Endothelial cell (in vitro differentiated cells): ENCODE measurements around the gene SGPP2. TPM values are rescaled to one million over a fixed set of nuclear protein-coding genes. Genes with fewer than 3 reads are reported as not detected.

Experiments used
- DNase-seq: peaks from one replicate; pipeline ENCODE4 v3.0.0; 2021; ENCODE audit warnings: low spot score
- H3K27ac Mint-ChIP-seq: one replicate; pipeline ENCODE4 v1.8.0; 2021; ENCODE audit warnings: mixed read lengths, inconsistent platforms; ENCODE audit not compliant: unreplicated experiment
- H3K27me3 Mint-ChIP-seq: one replicate; pipeline ENCODE4 v1.8.0; 2021; ENCODE audit warnings: mild to moderate bottlenecking, moderate library complexity, mixed read lengths, inconsistent platforms; ENCODE audit not compliant: unreplicated experiment
- H3K36me3 Mint-ChIP-seq: one replicate; pipeline ENCODE4 v1.8.0; 2021; ENCODE audit warnings: mild to moderate bottlenecking, low read depth, mixed read lengths, inconsistent platforms; ENCODE audit not compliant: unreplicated experiment
- H3K4me1 Mint-ChIP-seq: one replicate; pipeline ENCODE4 v1.8.0; 2021; ENCODE audit warnings: mild to moderate bottlenecking, mixed read lengths, inconsistent platforms; ENCODE audit not compliant: unreplicated experiment
- H3K4me3 Mint-ChIP-seq: one replicate; pipeline ENCODE4 v1.8.0; 2021; ENCODE audit warnings: mild to moderate bottlenecking, mixed read lengths, inconsistent platforms; ENCODE audit not compliant: unreplicated experiment
- H3K9me3 Mint-ChIP-seq: one replicate; pipeline ENCODE4 v1.8.0; 2021; ENCODE audit warnings: mixed read lengths, inconsistent platforms; ENCODE audit not compliant: unreplicated experiment
- CTCF ChIP-seq: fragments of 200-600 bp; sonication (generic); IDR thresholded peaks from one replicate; pipeline ENCODE4 v1.5.0; 2021; ENCODE audit warnings: antibody characterized with exemption; ENCODE audit not compliant: unreplicated experiment
- long read RNA-seq: library from polyadenylated mRNA; unstranded; transcript quantifications from one replicate; pipeline ENCODE4 v2.0.0, GENCODE V29; 2020; ENCODE audit not compliant: unreplicated experiment
- total RNA-seq: library from RNA; stranded (reverse); fragmentation: NEBNext Ultra II Directional; extraction: Animal tissue kit (Norgen Biotek cat#: 25700); gene quantifications from one replicate; pipeline ENCODE4 v1.2.1, GENCODE V29; 2021; ENCODE audit not compliant: unreplicated experiment

The SGPP2 gene
- not detected for total RNA-seq
- long read RNA-seq = 0 reads

GRCh38 chr2:222424276-222424728 lies at the start of gene SGPP2:
SGPP2 (plus strand) TSS chr2:222424543; CDS start chr2:222424603, 60 bp downstream.
- H3K9me3 Mint-ChIP-seq = no peaks in the 10 kb centered on the region
- peak within 1 kb of the TSS; percentile 28 for H3K27ac Mint-ChIP-seq
- peaks cover 27% of the 10 kb centered on the region for H3K4me1 Mint-ChIP-seq
- DNase-seq = no peak
- H3K27me3 Mint-ChIP-seq = peaks cover 11% of the 10 kb centered on the region
- peak within 1 kb of the TSS; percentile 81 for H3K4me3 Mint-ChIP-seq
- H3K36me3 Mint-ChIP-seq = no peaks in the 10 kb centered on the region
- TF ChIP-seq CTCF = no peak

- no peak overlapping the region for H3K27ac Mint-ChIP-seq
- H3K27me3 Mint-ChIP-seq = peaks cover 1% of the 10 kb centered on the region
- DNase-seq = no peak
- no peaks in the 10 kb centered on the region for H3K4me1 Mint-ChIP-seq
- H3K4me3 Mint-ChIP-seq = no peak overlapping the region
- H3K36me3 Mint-ChIP-seq = no peaks in the 10 kb centered on the region
- TF ChIP-seq CTCF = no peak
- H3K9me3 Mint-ChIP-seq = no peaks in the 10 kb centered on the region
These were observed 48.5 kb upstream of the SGPP2 start for GRCh38 chr2:222375798-222376197.

GRCh38 chr2:222380456-222380855 lies 43.9 kb upstream of the SGPP2 start:
- H3K4me1 Mint-ChIP-seq = no peaks in the 10 kb centered on the region
- H3K9me3 Mint-ChIP-seq = no peaks in the 10 kb centered on the region
- TF ChIP-seq CTCF = no peak
- DNase-seq = no peak
- H3K36me3 Mint-ChIP-seq = no peaks in the 10 kb centered on the region
- peaks cover 1% of the 10 kb centered on the region for H3K27me3 Mint-ChIP-seq
- no peak overlapping the region for H3K27ac Mint-ChIP-seq
- no peak overlapping the region for H3K4me3 Mint-ChIP-seq

GRCh38 chr2:222381566-222381965 lies 42.8 kb upstream of the SGPP2 start:
- no peaks in the 10 kb centered on the region for H3K36me3 Mint-ChIP-seq
- H3K27ac Mint-ChIP-seq = no peak overlapping the region
- no peak overlapping the region for H3K4me3 Mint-ChIP-seq
- H3K9me3 Mint-ChIP-seq = no peaks in the 10 kb centered on the region
- H3K27me3 Mint-ChIP-seq = peaks cover 1% of the 10 kb centered on the region
- no peaks in the 10 kb centered on the region for H3K4me1 Mint-ChIP-seq
- TF ChIP-seq CTCF = no peak
- DNase-seq = no peak

GRCh38 chr2:222383255-222383654 lies 41.1 kb upstream of the SGPP2 start:
- peaks cover 4% of the 10 kb centered on the region for H3K4me1 Mint-ChIP-seq

More at GRCh38 chr2:222383255-222383654, 41.1 kb upstream of the SGPP2 start:
- no peaks in the 10 kb centered on the region for H3K9me3 Mint-ChIP-seq
- H3K27ac Mint-ChIP-seq = no peak overlapping the region
- H3K4me3 Mint-ChIP-seq = no peak overlapping the region
- H3K27me3 Mint-ChIP-seq = peaks cover 1% of the 10 kb centered on the region
- no peak for DNase-seq
- H3K36me3 Mint-ChIP-seq = no peaks in the 10 kb centered on the region
- TF ChIP-seq CTCF = no peak
